ENCODE measurements around the gene PLLP.

Gene PLLP

DNA sequence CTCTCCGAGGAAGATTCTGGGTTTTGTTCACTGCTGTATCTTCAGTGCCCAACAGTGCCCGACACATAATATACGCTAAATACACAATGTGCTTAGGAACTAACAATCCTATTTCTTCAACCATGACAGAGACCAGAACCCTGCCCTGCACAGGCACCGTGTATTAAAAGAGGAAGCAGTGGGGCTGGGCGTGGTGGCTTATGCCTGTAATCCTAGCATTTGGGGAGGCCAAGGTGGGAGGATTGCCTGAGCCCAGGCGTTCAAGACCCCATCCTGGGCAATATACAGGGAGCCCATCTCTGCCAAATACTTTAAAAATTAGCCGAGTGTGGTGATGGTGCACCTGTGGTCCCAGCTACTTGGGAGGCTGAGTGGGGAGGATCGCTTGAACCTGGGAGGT is 20.1 kb downstream of the PLLP start:
- Histone ChIP-seq H2AFZ (ENCODE audit: low read depth, low read length) (no peak overlapping the region), H3K9me3 (ENCODE audit: low read length) (no peaks in the 10 kb centered on the region), H3K36me3 (ENCODE audit: insufficient read depth, low read length) (no peaks in the 10 kb centered on the region), H3K4me1 (ENCODE audit: insufficient read depth, low read length) (peaks cover 8% of the 10 kb centered on the region), H3K27me3 (ENCODE audit: insufficient read depth, low read length) (peaks cover 6% of the 10 kb centered on the region), H3K4me3 (ENCODE audit: low read length) (no peak overlapping the region)

DNA sequence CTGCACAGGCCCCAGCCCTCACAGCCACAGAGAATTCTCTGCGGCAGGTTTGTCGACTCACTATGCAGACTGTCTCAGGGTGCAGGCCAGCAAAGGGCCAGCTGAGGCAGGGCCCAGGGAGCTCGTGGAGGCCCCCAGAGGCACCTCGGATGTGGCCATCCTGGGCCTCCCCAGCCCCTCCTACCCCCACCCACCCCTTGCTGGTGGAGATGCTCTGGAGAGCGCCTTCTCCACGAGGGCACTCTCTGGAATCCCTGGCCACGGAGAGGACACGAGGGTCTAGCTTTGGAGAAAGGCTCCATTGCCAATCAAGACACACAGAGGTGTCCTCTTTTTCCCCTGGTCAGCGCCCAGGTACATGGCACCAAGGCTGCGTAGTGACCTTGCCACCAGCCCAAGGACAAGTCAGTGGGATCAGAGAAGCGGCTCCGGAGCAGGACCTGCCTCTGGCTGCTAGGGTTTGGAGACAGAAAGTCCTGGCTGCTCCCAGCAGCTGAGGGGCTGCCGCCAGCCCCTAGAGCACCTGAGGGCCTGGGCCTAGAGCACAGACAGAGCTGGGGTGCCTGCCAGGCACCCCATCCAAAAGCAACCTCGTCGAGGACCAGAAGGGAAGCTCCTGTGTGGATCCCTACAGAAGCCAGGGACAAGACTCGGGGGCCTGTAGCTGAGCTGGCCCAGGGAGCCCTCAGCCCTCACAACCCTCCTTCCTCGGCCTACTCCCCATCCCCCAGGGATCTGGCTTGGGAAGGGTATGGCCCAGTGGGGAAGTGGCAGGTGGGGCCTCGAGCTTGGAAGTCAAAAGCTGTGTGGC is 20.7 kb downstream of the PLLP start:
- no peaks in the 10 kb centered on the region for H3K36me3 ChIP-seq (ENCODE audit: insufficient read depth, low read length)
- H3K27me3 ChIP-seq (ENCODE audit: insufficient read depth, low read length), result peaks cover 6% of the 10 kb centered on the region
- peaks cover 8% of the 10 kb centered on the region for H3K4me1 ChIP-seq (ENCODE audit: insufficient read depth, low read length)
- no peak overlapping the region for H3K4me3 ChIP-seq (ENCODE audit: low read length)
- no peaks in the 10 kb centered on the region for H3K9me3 ChIP-seq (ENCODE audit: low read length)
- H2AFZ ChIP-seq (ENCODE audit: low read depth, low read length), result no peak overlapping the region

DNA sequence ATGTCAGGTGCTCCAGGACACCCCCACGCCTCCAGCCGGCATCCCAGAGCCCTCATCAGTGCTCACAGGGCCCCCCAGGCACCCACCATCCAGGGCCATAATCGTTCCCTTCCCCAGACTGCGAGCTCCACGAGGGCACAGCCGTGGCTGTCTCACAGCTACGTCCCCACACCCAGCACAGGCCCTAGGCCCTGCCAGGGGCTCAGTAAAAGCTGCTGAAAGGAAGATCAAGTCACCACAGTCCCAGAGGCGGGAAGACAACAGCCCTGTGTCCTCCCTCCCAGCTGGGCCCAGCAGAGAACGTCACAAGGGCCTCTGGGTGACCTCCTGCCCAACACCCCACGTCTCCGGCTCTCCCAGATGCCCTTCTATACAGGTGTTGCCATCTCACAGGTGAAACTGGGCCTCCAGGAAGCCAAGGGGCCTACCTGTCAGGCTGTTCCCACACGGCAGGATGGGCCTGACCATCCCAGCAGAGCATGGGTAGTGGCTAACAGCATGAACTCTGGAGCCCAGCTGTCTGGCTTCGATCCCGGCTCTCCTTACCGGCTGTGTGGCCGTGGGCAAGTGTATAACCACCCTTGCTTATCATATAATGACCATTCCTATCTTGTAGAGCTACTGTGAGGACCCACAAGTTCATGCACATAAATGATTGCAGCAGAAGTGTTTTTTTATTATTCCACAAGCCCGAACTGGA is 21.5 kb downstream of the PLLP start:
- no peak overlapping the region for H2AFZ ChIP-seq (ENCODE audit: low read depth, low read length)
- no peak overlapping the region for H3K4me3 ChIP-seq (ENCODE audit: low read length)
- no peaks in the 10 kb centered on the region for H3K9me3 ChIP-seq (ENCODE audit: low read length)
- peaks cover 6% of the 10 kb centered on the region for H3K27me3 ChIP-seq (ENCODE audit: insufficient read depth, low read length)
- H3K36me3 ChIP-seq (ENCODE audit: insufficient read depth, low read length), result no peaks in the 10 kb centered on the region
- peaks cover 8% of the 10 kb centered on the region for H3K4me1 ChIP-seq (ENCODE audit: insufficient read depth, low read length)

DNA sequence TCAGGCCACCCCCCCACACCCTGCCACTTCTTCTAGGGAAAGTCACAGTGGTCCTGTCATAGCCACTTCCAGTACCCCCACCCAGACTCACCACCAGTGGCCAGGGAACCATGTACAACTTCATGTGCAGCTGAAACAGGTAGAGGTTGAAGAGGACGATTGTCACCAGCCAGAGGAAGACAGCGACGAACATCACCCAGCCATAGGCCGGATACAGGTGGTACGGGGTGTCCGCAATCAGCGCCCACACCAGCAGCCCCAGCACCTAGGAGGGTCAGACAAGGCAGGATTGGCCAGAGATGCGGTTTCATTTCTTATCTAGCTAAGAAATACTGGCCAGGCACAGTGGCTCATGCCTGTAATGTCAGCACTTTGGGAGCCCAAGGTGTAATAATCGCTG is 22.7 kb downstream of the PLLP start:
- Histone ChIP-seq H2AFZ (ENCODE audit: low read depth, low read length) (no peak overlapping the region), H3K36me3 (ENCODE audit: insufficient read depth, low read length) (no peaks in the 10 kb centered on the region), H3K27me3 (ENCODE audit: insufficient read depth, low read length) (peaks cover 6% of the 10 kb centered on the region), H3K4me3 (ENCODE audit: low read length) (no peak overlapping the region), H3K4me1 (ENCODE audit: insufficient read depth, low read length) (peaks cover 8% of the 10 kb centered on the region), H3K9me3 (ENCODE audit: low read length) (no peaks in the 10 kb centered on the region)

DNA sequence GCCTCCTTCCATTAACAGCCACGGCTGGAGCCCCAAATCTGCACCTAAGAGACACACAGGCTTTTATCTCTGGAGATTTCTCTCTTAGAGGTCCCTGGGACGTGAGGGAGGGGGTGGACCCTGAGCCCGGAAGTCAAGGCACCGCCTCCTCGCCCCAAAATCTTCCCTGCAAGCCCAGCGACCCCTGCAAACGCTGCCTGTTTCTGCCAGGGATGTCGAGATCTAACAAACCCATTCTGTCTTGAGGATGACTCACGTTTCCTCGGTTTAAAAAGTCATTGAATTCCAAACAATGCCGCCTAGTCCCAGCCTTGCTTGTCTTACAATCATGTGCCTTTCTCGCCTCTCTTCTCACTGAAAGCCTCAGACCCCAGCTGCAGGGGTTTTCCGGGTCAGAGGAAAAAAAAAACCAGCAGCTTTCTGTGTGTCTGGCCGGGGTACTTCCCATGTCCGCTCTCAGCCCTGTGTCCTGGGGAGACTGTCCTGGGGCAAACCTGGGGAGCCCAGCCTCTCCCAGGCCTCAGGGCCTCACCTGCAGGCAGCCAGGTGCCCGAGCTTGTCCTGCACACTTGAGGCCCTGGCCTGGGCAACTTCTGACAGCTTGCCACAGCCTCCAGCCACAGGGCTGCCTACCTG is 24.1 kb downstream of the PLLP start:
- Histone ChIP-seq H3K9me3 (ENCODE audit: low read length) (no peaks in the 10 kb centered on the region), H3K27me3 (ENCODE audit: insufficient read depth, low read length) (peaks cover 6% of the 10 kb centered on the region), H3K4me3 (ENCODE audit: low read length) (peak overlapping the region; percentile 35), H2AFZ (ENCODE audit: low read depth, low read length) (no peak overlapping the region), H3K4me1 (ENCODE audit: insufficient read depth, low read length) (peaks cover 8% of the 10 kb centered on the region), H3K36me3 (ENCODE audit: insufficient read depth, low read length) (no peaks in the 10 kb centered on the region)

DNA sequence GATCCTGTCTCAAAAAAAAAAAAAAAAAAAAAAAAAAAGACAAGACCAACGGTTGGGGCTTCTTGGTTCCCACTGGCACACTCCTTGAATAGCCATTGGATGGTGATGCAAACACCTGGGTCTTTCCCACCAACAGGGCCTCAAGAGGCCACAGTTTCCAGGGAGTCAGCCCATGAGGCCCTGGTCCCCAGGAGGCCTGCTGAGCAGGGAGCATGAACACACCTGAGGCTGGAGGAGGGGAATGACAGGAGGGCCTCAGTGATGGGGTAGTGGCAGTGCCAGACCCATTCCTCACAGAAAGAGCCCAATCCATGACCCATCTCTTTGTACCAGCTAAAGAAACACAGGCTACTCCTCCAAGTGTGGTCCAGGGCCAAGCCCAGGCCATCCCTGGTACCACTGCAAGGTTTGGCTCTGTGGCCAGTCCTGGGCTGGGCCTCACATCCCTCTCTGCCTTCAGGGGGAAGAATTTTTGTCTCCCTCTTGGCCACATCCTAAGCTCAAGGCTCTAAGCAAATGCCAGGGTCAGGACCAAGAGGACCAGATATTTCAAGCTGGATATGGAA is 25.5 kb downstream of the PLLP start:
- Histone ChIP-seq H3K4me1 (ENCODE audit: insufficient read depth, low read length) (peaks cover 8% of the 10 kb centered on the region), H3K27me3 (ENCODE audit: insufficient read depth, low read length) (peaks cover 6% of the 10 kb centered on the region), H3K9me3 (ENCODE audit: low read length) (no peaks in the 10 kb centered on the region), H2AFZ (ENCODE audit: low read depth, low read length) (no peak overlapping the region), H3K36me3 (ENCODE audit: insufficient read depth, low read length) (no peaks in the 10 kb centered on the region), H3K4me3 (ENCODE audit: low read length) (no peak overlapping the region)

DNA sequence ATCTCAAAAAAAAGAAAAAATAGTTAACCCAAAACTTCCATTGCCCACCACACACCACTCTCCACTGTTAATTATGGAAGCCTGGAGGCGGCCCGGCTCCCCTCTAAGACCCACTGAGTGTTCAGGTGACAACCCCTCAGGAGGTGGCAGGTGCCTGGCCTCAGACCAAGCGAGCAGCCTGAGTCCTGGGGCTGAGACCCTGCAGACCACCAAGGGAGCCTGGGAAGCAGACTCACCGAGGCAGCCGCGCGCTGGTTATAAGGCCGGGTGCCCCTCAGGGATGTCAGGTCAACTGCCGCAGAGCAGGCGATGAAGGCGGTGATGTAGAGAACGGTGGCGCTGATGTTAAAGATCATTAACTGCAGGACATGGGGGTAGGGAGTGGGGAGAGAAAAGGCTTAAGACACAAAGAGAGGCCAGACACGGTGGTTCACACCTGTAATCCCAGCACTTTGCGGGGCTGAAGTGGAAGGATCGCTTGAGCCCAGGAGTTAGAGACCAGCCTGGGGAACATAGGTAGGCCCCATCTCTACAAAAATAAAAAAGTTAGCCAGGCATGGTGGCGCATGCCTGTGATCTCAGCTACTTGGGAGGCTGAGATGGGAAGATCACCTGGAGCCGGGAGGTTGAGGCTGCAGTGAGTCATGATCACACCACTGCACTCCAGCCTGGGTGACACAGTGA is 26.1 kb downstream of the PLLP start:
- H3K36me3 ChIP-seq (ENCODE audit: insufficient read depth, low read length), result no peaks in the 10 kb centered on the region
- H3K27me3 ChIP-seq (ENCODE audit: insufficient read depth, low read length), result peaks cover 6% of the 10 kb centered on the region
- no peak overlapping the region for H3K4me3 ChIP-seq (ENCODE audit: low read length)
- H3K9me3 ChIP-seq (ENCODE audit: low read length), result no peaks in the 10 kb centered on the region
- no peak overlapping the region for H2AFZ ChIP-seq (ENCODE audit: low read depth, low read length)
- peaks cover 8% of the 10 kb centered on the region for H3K4me1 ChIP-seq (ENCODE audit: insufficient read depth, low read length)

DNA sequence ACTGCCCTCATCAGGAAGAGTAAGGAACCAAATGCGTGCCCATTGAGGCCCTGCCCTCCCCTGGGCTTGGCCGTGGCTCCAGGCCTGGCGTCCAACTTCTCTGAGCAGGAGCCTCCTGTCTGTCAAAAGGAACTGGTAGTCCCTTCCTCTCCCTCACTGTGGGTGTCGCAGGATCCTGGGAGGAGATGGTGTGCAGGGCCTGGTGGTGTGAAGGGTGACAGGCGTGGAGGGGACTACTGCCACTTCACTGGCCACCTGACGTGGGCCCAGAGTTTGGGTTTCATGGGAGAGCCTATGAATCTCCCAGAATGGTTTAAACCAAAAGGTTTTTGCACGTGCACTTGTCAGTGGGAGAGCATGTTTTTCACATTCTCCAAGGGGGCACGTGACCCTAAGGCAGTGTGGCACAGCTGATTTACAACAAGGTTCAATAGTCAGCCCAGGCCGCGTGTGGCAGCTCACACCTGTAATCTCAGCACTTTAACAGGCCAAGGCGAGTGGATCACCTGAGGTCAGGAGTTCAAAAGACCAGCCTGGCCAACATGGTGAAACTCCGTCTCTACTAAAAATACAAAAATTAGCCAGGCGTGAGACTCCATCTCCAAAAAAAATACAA is 26.9 kb downstream of the PLLP start:
- H3K4me3 ChIP-seq (ENCODE audit: low read length), result no peak overlapping the region
- peaks cover 6% of the 10 kb centered on the region for H3K36me3 ChIP-seq (ENCODE audit: insufficient read depth, low read length)
- H3K4me1 ChIP-seq (ENCODE audit: insufficient read depth, low read length), result peaks cover 8% of the 10 kb centered on the region
- H3K9me3 ChIP-seq (ENCODE audit: low read length), result no peaks in the 10 kb centered on the region
- no peak overlapping the region for H2AFZ ChIP-seq (ENCODE audit: low read depth, low read length)
- no peaks in the 10 kb centered on the region for H3K27me3 ChIP-seq (ENCODE audit: insufficient read depth, low read length)

DNA sequence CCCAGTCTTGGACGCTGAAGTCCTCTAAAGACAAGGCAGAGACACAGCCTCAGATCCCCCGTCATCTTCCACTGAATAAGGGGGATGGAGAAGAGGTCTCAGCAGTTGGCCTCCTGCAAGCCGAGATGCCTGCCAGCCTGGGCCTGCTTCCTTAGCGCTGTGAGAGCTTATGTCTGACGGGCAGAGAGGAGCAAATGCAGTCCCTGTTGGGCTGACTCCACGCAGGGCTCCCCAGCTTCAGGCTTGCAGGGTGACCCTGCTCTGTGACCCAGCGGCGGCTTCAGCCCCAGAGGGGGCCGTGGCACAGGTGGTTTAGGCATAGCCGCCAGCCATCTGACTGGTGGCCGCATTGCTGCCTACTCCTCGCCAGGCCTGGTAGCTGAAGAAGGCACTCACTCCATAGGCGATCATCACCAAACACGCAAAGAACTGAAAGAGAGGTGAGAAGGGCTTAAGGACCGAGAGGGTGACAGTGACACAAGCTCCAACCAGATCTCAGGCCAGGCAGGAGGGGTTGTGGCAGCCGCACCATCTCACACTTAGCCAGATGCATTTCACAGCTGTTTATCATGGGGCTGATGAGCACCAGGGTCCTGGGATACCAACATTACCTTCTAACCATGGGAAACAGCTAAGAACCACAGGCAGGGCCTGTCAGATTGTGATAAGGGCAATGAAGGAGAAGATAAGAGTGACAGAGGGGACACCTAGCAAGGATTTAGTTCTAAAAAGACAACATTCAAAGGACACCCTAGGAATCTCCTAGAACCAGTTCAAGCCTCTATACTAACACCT is 27.7 kb downstream of the PLLP start:
- Histone ChIP-seq H3K4me1 (ENCODE audit: insufficient read depth, low read length) (peaks cover 8% of the 10 kb centered on the region), H3K27me3 (ENCODE audit: insufficient read depth, low read length) (no peaks in the 10 kb centered on the region), H3K4me3 (ENCODE audit: low read length) (no peak overlapping the region), H2AFZ (ENCODE audit: low read depth, low read length) (no peak overlapping the region), H3K36me3 (ENCODE audit: insufficient read depth, low read length) (peaks cover 13% of the 10 kb centered on the region), H3K9me3 (ENCODE audit: low read length) (peaks cover 3% of the 10 kb centered on the region)

DNA sequence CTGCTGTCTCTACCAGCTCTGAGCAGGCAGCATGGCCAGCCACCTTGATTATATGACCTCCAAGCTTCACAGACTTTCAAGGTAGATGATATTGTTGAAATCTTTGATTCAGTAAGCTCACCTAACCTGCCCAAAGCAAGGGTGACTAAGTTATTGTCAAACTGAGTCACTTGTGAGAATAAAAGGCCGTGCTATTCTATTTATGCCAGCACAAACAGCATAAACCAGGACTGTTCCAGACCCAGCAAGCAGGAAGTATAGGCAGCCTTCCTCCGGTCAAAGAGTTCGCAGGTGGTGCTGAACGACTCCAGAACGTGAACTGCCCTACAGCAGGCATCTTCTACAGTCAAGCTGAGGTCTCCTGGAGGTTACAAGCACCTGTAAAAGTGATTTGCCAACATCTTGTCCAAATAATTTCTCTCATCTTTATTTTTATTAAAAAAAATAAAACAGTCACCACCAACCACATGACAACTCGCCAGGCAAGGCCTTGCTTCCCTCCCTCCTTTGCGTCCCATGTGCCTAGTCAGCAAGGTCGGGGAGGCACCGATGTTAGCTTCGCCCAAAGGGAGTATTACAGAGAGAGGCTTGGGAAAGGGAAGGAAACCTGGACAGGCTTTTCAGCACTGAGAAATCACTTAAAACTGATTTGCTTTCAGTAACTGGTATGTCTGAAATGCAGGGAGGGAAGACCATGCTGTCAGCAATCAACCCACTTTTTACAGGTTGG is 28.6 kb downstream of the PLLP start:
- no peaks in the 10 kb centered on the region for H3K27me3 ChIP-seq (ENCODE audit: insufficient read depth, low read length)
- no peak overlapping the region for H2AFZ ChIP-seq (ENCODE audit: low read depth, low read length)
- peaks cover 3% of the 10 kb centered on the region for H3K9me3 ChIP-seq (ENCODE audit: low read length)
- no peak overlapping the region for H3K4me3 ChIP-seq (ENCODE audit: low read length)
- H3K36me3 ChIP-seq (ENCODE audit: insufficient read depth, low read length), result peaks cover 22% of the 10 kb centered on the region
- peaks cover 8% of the 10 kb centered on the region for H3K4me1 ChIP-seq (ENCODE audit: insufficient read depth, low read length)

DNA sequence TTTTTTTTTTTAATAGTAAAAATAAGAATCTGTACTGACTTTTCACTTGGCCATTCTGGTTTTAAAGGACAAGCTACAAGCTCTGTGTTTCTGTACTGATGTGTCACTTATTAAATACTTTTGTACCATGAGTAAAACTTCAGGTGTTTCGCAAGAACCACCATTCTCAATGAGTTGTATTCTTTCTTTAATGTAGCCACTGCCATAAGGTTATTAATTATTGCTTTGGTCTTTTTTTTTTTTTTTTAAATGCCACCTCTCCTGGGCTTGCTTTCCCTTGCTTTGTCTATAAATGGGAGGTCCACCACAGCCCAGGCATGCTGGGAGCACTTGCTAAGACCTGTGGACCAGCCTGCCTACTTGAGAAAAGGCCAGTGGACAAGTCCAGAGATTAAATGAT is 31.0 kb downstream of the PLLP start:
- Histone ChIP-seq H3K4me3 (ENCODE audit: low read length) (no peak overlapping the region), H3K36me3 (ENCODE audit: insufficient read depth, low read length) (peaks cover 37% of the 10 kb centered on the region)

More for the DNA sequence above, 31.0 kb downstream of the PLLP start:
- Histone ChIP-seq H2AFZ (ENCODE audit: low read depth, low read length) (no peak overlapping the region), H3K27me3 (ENCODE audit: insufficient read depth, low read length) (no peaks in the 10 kb centered on the region), H3K9me3 (ENCODE audit: low read length) (peaks cover 5% of the 10 kb centered on the region), H3K4me1 (ENCODE audit: insufficient read depth, low read length) (no peaks in the 10 kb centered on the region)

Data from neuron (in vitro differentiated cells).